Stimulated activated CD4-positive, alpha-beta T cell treated with anti-CD3 and anti-CD28 coated beads, Interleukin-2, amount 100 ng/mL, for 48 hours (primary cell): Measurements from ENCODE around the gene GPSM1.

Source experiments
- DNase-seq, 2 donors: peaks; one replicate each; pipeline ENCODE4 v3.0.0-alpha.2; 2020

Gene GPSM1

DNA sequence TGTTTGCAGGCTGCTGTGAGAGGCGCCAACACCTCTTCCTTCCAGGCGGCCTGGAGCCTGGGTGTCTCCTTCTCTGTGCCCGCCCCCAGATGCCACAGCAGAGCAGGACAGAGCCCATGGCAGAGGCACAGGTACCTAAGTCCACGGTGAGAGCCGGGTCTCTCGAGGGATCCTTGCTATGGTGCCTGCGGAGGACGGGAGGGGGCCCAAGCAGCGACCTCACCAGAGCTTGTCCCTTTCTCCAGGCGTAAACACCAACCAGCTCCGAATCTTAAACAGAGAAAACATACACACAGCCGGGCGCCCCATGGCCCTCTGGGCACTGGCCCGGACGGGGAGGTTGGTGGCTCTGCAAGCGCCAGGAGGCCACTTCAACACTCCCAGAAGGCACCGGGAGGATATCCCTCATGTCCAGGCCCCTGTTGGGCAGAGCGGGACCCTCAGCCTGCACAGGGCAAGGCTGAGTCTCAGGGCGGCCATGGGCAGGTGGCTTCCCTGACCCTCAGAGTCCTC, 35.3 kb upstream of the GPSM1 start:
- DNase-seq = no peak

DNA sequence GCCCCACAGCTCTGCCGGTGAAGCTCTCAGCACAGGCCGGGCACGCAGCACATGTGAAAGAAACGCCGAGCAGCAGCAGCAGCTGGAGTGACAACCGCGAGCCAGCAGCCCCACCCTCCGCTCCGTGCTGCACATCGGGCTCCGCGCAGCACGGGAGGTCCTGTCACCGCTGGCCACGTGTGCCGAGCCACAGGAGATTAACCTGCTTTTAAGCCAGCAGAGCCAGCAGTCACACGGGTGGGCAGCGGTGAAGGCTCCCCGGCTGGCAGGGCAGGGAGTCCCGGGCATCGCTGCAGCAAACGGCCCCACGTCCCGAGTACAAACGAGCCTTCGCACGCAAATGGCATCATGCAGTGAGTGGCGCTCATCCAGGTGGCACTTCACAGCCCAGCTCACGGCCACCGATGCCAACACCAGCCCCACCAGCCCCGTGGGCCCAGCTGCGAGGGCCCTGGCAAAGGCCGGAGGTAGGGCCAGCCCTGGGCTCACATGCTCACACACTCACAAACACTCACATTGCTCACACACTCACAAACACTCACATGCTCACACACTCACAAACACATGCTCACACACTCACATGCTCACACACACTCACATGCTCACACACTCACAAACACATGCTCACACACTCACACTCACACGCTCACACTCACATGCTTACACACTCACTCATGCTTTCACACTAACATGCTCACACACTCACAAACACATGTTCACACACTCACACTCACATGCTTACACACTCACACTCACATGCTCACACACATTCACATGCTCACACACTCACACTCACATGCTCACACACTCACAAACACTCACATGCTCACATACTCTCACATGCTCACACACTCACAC, 34.5 kb upstream of the GPSM1 start:
- DNase-seq = no peak

GRCh38 chr9:136293476-136294077, 33.8 kb upstream of the GPSM1 start:
- DNase-seq = no peak

DNA sequence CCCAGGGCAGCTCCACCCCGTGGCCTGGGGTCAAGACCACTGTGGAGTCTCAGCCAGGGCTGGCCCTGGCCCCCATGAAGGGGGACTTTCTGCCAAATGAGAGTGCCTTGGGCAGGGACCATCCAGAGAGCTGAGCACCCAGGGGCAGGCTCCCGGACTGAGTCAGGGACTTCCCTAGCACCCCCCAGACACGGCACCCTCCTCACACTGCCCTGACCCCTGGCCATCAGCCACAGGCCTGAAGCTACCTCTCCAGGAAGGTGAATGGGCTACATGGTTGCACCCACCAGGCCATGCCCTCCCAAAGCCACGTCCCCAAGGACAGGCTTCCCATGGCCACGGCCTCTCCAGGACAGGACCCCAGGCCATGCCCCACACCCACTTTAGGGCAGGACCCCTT, 32.9 kb upstream of the GPSM1 start:
- no peak for DNase-seq

DNA sequence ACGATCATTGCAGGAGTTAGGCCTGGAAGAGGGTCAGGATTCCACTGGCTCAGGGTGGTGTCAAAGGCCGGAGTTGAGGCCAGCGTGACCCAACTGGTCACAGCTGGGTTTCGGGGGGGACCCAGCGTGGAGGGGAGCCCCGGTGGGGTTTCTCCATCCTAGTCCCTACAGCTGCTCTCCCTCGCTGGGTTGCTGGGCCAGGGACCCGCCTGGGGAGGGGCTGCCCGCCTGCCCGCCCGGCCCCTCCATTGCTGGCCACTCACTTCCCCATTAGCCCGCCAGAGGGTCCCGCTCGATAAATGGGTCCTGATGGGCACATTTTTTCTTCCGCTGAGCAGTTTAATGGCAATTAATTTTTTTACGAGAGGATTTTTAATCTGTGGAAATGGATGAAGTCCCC, 32.3 kb upstream of the GPSM1 start:
- DNase-seq = no peak

DNA sequence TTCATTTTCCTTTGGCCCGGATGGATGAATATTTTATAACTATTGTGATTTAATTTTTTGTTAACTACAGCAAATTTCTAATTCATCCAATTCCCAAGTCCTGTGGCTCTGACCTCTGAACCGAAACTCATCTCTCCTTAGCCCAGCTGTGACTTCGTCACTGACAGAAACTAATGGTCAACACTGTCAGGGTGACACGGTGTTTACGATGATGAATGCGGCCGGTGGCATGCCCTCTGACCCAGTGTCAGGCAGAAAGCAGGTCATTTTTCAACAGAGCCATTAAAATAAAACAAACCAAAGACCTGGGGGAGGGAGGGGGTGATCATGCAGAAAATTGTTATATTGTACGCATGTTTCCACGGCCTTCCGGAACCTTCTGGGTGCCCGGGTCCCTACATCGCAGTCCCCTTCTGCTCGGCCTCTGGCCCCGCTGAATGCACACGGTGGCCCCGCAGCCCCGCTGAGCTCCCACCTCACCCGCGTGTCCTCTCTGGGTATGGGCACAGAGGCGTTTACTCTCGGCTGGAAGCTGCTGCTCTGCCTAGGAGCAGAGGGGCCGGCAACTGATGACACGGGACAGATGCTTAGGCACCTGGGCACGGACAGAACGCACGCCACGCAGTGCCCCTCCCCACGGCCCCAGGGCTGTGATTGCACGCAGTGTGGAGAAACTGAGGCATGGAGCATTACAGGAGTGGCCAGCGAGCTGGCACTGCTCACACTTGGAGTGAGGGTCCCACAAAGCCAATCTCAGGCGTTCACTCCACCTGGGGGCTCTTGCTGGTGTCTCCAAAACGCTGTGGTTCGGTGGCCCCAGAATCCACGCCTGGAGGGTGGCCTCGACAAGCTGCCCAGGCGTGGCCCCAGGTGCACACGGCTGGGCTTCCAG, 31.6 kb upstream of the GPSM1 start:
- no peak for DNase-seq

- DNase-seq = no peak
These were observed 30.8 kb upstream of the GPSM1 start for GRCh38 chr9:136296434-136297015.

DNA sequence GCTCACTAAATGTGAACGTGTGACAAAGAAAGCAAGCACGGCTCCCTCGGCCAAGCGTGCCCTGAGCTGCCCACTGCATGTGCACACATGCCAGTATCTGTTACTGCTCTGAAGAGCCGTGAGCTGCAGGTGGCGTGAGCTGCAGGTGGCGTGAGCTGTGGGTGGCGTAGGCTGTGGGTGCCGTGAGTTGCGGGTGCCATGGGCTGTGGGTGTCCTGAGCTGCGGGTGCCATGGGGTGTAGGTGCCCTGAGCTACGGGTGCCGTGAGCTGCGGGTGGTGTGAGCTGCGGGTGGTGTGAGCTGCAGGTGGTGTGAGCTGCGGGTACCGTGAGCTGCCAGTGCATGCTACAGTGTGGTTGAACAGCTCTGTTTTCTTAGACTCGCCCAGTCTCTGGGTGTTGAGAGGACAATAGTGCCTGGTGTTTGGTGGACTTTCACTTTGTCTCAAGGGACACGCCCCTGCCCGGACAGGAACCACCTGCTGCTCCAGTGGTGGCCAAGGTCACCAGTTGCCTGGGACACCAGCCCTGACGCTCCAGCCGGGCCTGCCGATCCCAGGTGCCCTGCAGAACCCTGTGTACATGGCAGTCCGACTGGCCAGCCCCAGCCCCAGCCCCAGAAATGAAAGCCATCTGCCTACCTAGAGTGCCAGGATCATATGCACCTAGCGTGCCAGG, 30.2 kb upstream of the GPSM1 start:
- no peak for DNase-seq

GRCh38 chr9:136297766-136298735, 29.3 kb upstream of the GPSM1 start:
- no peak for DNase-seq

DNA sequence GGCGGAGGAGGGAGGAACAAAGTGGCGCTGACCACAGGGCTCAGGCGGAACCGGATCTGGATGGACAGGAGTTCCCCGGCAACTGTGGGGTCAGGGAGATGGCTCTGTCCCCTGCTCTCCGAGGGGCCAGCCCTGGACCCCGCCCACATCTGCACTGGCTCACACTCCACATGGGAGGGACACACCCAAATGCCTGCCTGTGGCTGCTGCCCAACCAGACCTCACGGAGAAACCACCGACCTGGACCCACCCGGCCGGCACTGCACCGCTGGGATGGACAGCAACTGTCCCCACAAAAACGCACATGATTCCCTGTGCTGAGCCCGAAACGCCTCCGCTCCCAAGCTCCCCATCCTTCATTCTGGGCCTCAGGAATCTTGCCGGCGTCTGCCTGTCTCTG, 28.2 kb upstream of the GPSM1 start:
- no peak for DNase-seq

- DNase-seq = no peak
These were observed 27.8 kb upstream of the GPSM1 start for GRCh38 chr9:136299541-136299940.

DNA sequence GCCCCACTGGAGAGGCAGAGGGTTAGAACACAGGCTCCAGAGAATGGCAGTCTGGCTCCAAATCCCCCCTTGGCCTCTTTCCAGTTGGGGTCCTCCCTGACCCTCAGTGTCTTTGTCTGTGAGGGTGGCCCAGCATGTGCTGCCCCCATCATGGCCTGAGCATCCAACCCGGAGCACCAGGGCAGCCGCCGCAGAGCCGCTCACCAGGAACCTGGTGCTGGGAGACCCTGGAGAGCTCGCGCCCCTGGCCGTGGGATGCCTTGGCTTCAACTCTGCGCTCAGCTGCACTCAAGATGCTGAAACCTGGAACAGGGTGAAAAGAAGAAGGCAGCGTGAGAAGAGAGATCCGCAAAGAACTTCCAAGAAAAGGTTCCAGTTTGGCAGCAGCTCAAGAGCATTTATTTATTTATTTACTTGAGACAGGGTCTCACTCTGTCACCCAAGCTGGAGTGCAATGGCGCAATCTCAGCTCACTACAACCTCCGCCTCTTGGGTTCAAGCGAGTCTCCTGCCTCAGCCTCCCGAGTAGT, 27.3 kb upstream of the GPSM1 start:
- DNase-seq = no peak

DNA sequence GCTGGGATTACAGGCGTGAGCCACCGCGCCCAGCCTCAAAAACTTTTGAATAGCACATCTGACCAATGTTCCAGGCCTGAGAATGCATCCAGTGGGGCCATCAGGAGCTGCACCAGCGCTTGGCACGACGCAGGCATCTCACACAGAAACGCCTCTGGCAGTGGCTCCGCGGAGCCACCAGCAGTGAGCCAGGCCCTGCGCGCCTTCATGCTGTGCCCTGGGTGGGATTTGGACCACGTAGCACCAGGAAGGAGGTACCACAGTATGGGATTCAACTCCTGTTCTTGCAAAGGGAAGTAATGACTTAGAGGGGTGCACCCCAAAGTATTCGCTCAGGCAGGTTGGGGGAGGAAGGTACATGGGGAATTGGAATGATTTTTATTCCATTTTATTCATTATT, 26.5 kb upstream of the GPSM1 start:
- no peak for DNase-seq

DNA sequence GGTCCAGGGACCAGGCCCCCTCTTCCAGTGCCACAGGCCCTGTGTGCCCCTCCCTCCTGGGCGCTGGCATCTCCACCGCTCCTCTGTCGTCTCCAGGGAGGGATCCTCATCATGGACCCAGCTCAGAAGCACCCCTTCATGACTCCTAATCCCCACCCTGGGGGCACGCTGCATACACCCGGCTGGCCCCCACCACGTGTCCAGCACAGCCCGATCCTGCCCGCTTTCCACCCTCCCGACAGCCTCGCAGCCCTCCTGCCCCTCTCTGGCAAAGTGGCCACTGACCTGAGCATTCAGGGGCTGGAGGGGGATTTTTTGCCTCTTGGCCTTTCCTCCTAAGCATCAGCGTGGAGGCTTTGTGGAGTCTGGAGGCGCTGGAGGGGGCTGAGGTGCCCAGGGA, 24.8 kb upstream of the GPSM1 start:
- no peak for DNase-seq

GRCh38 chr9:136303066-136303824, 24.1 kb upstream of the GPSM1 start:
- no peak for DNase-seq

DNA sequence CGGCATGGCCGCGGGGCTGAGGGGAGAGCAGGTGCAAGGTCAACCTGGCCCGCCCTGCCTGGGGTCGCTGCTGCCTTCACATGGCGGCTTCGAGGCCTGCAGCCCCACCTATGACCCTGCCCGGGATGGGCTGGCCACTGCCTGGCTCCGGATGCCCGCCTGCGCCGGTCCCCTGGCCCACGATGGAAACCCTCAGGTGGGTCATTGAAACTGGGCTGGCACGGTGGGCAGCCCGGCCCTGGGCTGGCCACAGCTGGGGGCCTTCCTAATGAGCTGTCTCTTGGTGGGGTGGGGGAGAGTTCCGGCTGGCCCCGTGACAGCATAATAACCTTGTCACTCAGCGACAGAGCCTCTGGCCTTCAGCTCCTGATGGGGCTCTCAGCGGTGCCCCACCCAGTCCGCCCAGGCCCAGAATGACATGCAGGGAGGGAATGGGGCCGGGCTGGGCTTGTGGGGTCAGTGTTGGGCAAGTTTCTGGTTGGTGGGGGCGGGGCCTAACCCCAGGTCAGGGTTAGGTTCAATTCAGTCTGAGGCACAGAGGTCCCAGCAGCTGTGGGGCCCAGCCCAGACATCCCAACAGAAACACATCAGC, 23.4 kb upstream of the GPSM1 start, which contains the start of gene CCDC187:
CCDC187 (minus strand) TSS at position 270 of the 592 bp plus-strand sequence; CDS start at position 6, 264 bp downstream.
- DNase-seq = no peak

GRCh38 chr9:136304456-136304855, 22.9 kb upstream of the GPSM1 start:
- DNase-seq = no peak

- DNase-seq = no peak
These were observed 22.4 kb upstream of the GPSM1 start for GRCh38 chr9:136304981-136305380.

GRCh38 chr9:136305804-136306203, 21.5 kb upstream of the GPSM1 start:
- no peak for DNase-seq
